Measurements from ENCODE around the gene AGBL5.
A peak's percentile ranks its signal among the peaks of the same experiment; 100 is the strongest.

Gene AGBL5

GRCh38 chr2:27095427-27095744 lies 43.9 kb downstream of the AGBL5 start:
- H3K4me3 ChIP-seq (ENCODE audit: low read depth, low read length) = no peak overlapping the region
- ChIA-PET CTCF (interaction anchor here (0.7 to 7.0 kb wide), 4 partner anchors 9 to 198 kb away, joined by 3 to 44 read pairs (median 10); partner anchors contain the start of genes ABHD1 and KHK), POLR2A (interaction anchor here (1.2 to 1.3 kb wide), 2 partner anchors 8 to 10 kb away, joined by 3 to 5 read pairs; no protein-coding TSS in a partner anchor)
- H3K9me3 ChIP-seq (ENCODE audit: control insufficient read depth, insufficient read depth, low read depth, low read length) = no peaks in the 10 kb centered on the region
- peaks cover 0 to 53% of the 10 kb centered on the region in 2 experiments; a peak in 1 of 3 replicates for H3K36me3 ChIP-seq (ENCODE audit: control insufficient read depth in 2 of 2, insufficient read depth in 1 of 2, low read length in 2 of 2)
- H3K27ac ChIP-seq (ENCODE audit: extremely low read depth, low read depth, low read length) = 0 out of 2 replicates have a peak overlapping the region, but pooled peaks have one; percentile 8
- H3K4me1 ChIP-seq (ENCODE audit: control insufficient read depth, insufficient read depth, low read length) = no peaks in the 10 kb centered on the region
- TF ChIP-seq KLF1 (tag by site-specific recombination; IDR thresholded peaks at IDR 0.05) (no peak), ZSCAN5A (tag by site-specific recombination; IDR thresholded peaks at IDR 0.05) (no peak), GLIS1 (tag by site-specific recombination; IDR thresholded peaks at IDR 0.05) (no peak), ZNF791 (tag by site-specific recombination; IDR thresholded peaks at IDR 0.05) (no peak), ZNF600 (tag by site-specific recombination; IDR thresholded peaks at IDR 0.05) (no peak), GLI4 (tag by site-specific recombination; IDR thresholded peaks at IDR 0.05) (no peak), ZNF169 (tag by site-specific recombination; IDR thresholded peaks at IDR 0.05) (no peak), RBAK (tag by site-specific recombination; IDR thresholded peaks at IDR 0.05) (no peak), ZNF350 (tag by site-specific recombination; IDR thresholded peaks at IDR 0.05) (no peak), ZNF670 (tag by site-specific recombination; IDR thresholded peaks at IDR 0.05; ENCODE audit: low read depth) (no peak), ZBTB10 (tag by site-specific recombination; IDR thresholded peaks at IDR 0.05) (no peak), ZBTB6 (tag by site-specific recombination; IDR thresholded peaks at IDR 0.05) (no peak), BCL11A (tag by site-specific recombination; IDR thresholded peaks at IDR 0.05; ENCODE audit: low read depth) (no peak), ZNF362 (tag by site-specific recombination; IDR thresholded peaks at IDR 0.05) (no peak), ZNF660 (tag by site-specific recombination; IDR thresholded peaks at IDR 0.05) (no peak), ZNF514 (tag by site-specific recombination; IDR thresholded peaks at IDR 0.05) (no peak)

GRCh38 chr2:27095745-27096651 lies 44.5 kb downstream of the AGBL5 start:
- POLR2A ChIA-PET = interaction anchor here (1.2 to 1.7 kb wide), 4 partner anchors 9 to 45 kb away, joined by 3 to 7 read pairs (median 4); partner anchors contain the start of gene PREB
- Histone ChIP-seq H3K4me1 (ENCODE audit: control insufficient read depth, insufficient read depth, low read length) (no peaks in the 10 kb centered on the region), H3K4me3 (ENCODE audit: low read depth, low read length) (no peak overlapping the region), H3K36me3 (ENCODE audit: control insufficient read depth in 2 of 2, insufficient read depth in 1 of 2, low read length in 2 of 2) (peaks cover 0 to 54% of the 10 kb centered on the region in 2 experiments; a peak in 1 of 3 replicates), H3K27ac (ENCODE audit: extremely low read depth, low read depth, low read length) (0 out of 2 replicates have a peak overlapping the region, but pooled peaks have one; percentile 8), H3K9me3 (ENCODE audit: control insufficient read depth, insufficient read depth, low read depth, low read length) (no peaks in the 10 kb centered on the region)
- CTCF ChIA-PET = interaction anchor here (0.6 to 7.0 kb wide), 12 partner anchors 9 to 250 kb away, joined by 3 to 44 read pairs (median 4); partner anchors contain the start of genes ABHD1 and KHK
- TF ChIP-seq ZNF335 (tag by site-specific recombination; conservative IDR thresholded peaks at IDR 0.05) = peak; percentile 66; the same call in 1 of the 2 replicates
- TF ChIP-seq ZNF48 (tag by site-specific recombination; IDR thresholded peaks at IDR 0.05) = no peak
- TF ChIP-seq ZNF76 (tag by site-specific recombination; IDR thresholded peaks at IDR 0.05; ENCODE audit: borderline replicate concordance, low read depth) = peak; percentile 93
- no peak for TF ChIP-seq ZNF37A (tag by site-specific recombination; IDR thresholded peaks at IDR 0.05)
- TF ChIP-seq HOXA7 (CRISPR knock-in tag; IDR thresholded peaks at IDR 0.05; ENCODE audit: borderline replicate concordance) = no peak
- 0 out of 2 replicates have a peak, but pooled peaks have one; percentile 11 for TF ChIP-seq ZIC2 (tag by site-specific recombination; IDR thresholded peaks at IDR 0.05)
- no peak for TF ChIP-seq ZNF600 (tag by site-specific recombination; IDR thresholded peaks at IDR 0.05)
- no peak for TF ChIP-seq ZNF174 (tag by site-specific recombination; IDR thresholded peaks at IDR 0.05)
- no peak for TF ChIP-seq ZBTB7A (tag by site-specific recombination; IDR thresholded peaks at IDR 0.05; ENCODE audit: low read depth)
- no peak for TF ChIP-seq BCL11B (tag by site-specific recombination; IDR thresholded peaks at IDR 0.05; ENCODE audit: low read depth)
- peak; percentile 66; the same call in 1 of the 2 replicates for TF ChIP-seq ZBTB20 (tag by site-specific recombination; IDR thresholded peaks at IDR 0.05)
- peak; percentile 63 for TF ChIP-seq ZBTB17 (tag by site-specific recombination; IDR thresholded peaks at IDR 0.05)
- no peak for TF ChIP-seq ZNF677 (tag by site-specific recombination; IDR thresholded peaks at IDR 0.05)
- TF ChIP-seq GLIS1 (tag by site-specific recombination; IDR thresholded peaks at IDR 0.05) = peak; percentile 30; the same call in 1 of the 2 replicates
- TF ChIP-seq SCRT1 (tag by site-specific recombination; IDR thresholded peaks at IDR 0.05; ENCODE audit: borderline replicate concordance) = 0 out of 2 replicates have a peak, but pooled peaks have one; percentile 19

All from HEK293 (cell line).